ENCODE measurements around the gene DMXL1.

GRCh38 chr5:119117237-119117636 is 46.4 kb downstream of the DMXL1 start:
- TF ChIP-seq POLR2A (IDR thresholded peaks at IDR 0.05) (no peak), CTCF (IDR thresholded peaks at IDR 0.05) (no peak), POLR2AphosphoS5 (IDR thresholded peaks at IDR 0.05) (no peak)

Measured in breast epithelium (tissue), 3 donors.